NCI-H226 (cell line): ENCODE data around the gene SDK1.

ENCODE experiments used
- DNase-seq: peaks from one replicate; pipeline ENCODE4 v3.0.0-alpha.2; 2015

SDK1 gene

GRCh38 chr7:3415861-3416312, 114.8 kb downstream of the SDK1 start:
- no peak for DNase-seq

GRCh38 chr7:3416453-3416852, 115.4 kb downstream of the SDK1 start:
- DNase-seq: no peak

- no peak for DNase-seq
Measured at GRCh38 chr7:3425087-3425486, 124.0 kb downstream of the SDK1 start.

GRCh38 chr7:3426064-3426463, 125.0 kb downstream of the SDK1 start:
- no peak for DNase-seq

- DNase-seq: no peak
Measured at GRCh38 chr7:3427957-3428356, 126.9 kb downstream of the SDK1 start.

GRCh38 chr7:3429981-3430380, 128.9 kb downstream of the SDK1 start:
- no peak for DNase-seq

GRCh38 chr7:3430588-3430987, 129.5 kb downstream of the SDK1 start:
- DNase-seq: no peak

- no peak for DNase-seq
Measured at GRCh38 chr7:3431306-3431705, 130.3 kb downstream of the SDK1 start.

GRCh38 chr7:3432911-3433310, 131.9 kb downstream of the SDK1 start:
- no peak for DNase-seq

GRCh38 chr7:3434611-3435010, 133.6 kb downstream of the SDK1 start:
- DNase-seq: no peak

DNA sequence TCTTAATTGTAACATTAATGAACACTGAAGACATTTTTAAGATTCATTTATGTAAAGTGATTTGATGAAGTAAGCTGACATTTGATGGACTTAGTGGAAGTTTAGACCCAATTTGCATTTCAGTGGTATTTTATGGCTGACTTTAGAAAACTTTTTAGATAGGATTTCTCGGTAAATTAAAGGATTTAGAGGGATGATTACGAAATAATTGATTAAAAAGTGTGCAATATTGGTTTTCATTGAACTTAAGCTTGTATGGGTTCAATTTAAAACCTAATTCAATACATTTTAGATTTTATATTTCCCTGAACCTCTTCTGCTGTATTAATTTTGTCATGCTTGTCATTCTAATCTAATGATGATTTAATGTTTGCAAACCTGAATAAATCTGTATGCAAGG, 135.1 kb downstream of the SDK1 start:
- no peak for DNase-seq

DNA sequence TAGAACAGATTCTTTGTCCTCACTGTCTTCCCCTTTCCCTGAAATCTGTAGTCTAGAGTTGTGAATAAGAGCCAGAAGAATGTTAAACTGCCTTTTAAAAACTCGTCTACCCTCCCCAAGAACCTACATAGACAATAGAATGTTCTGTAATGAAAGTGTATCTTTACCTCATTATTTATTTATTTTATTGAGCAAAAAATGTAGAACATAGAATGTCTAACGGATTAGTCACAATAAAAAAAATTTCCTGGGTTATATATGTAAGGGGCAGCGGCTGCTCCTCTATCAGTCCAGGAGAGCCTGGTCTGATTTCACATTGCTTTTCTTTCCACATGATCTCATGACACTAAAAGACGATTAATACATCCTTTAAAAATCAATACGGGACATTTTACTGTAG, 135.7 kb downstream of the SDK1 start:
- peak; percentile 86 for DNase-seq

GRCh38 chr7:3437467-3437866, 136.4 kb downstream of the SDK1 start:
- no peak for DNase-seq

DNA sequence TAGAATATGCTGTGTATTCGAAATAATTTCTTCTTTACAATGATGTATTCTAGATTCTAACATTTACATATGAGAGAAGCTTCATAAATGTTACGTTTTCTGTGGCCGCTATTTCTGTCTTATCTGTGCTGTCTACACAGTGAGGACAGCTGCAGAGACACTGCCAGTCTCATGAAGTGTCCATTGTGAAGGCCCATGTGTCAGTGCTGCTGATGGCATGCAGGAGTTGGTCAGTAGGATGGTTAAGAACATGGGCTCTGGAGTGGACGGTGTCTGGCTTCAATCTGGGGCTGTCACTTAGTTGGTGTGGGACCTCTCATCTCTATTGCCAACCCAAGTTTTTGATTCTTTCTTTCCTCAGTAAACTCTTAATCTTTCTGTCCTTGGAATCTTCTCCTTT, 137.3 kb downstream of the SDK1 start:
- no peak for DNase-seq

DNA sequence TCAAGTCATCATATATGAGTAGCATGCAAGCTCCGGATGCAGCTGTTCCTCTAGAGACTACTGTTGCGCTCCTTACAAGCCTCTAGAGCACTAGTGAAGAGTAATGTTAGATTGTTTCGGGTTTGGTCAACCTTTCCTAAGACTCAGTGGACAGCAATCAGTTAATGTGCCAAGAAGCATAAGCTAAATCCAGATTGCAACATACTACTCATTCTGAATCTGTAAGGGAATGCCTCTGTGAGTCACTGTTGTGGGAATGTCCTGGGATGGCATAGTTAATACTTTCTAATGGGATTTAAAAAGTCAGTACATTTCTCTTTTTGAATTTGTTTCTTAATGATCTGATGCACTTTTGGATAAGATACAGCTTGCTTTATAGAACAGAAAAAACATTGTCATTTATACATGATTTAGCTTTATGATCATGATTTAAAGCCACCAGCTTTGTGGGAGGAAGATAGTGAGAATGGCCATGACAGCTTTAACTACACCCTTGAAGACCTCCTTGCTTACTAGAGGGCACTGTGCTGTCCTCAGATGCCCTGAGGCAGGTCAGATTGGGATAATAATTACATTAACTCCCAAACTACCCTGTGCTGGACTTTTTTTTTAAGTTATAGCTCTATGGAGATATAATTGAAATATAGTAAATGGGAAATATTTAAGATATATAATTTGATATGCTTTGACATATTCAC, 138.4 kb downstream of the SDK1 start:
- peak; percentile 99 for DNase-seq

DNA sequence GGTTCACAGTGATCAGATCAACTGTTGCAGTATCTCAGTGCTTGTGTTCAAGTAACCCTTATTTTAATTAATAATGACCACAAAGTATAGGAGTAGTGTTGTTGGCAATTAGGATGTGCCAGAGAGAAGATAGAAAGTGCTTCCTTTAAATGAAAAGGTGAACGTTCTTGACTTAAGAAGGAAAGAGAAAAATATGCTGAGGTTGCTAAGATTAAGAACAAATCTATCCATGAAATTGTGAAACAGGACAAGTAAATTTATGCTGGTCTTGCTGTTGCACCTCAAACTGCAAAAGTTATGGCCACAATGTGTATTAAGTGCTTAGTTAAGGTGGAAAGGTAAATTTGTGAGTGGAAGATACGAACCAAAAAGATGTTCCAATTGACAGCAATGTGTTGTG, 139.5 kb downstream of the SDK1 start:
- no peak for DNase-seq

DNA sequence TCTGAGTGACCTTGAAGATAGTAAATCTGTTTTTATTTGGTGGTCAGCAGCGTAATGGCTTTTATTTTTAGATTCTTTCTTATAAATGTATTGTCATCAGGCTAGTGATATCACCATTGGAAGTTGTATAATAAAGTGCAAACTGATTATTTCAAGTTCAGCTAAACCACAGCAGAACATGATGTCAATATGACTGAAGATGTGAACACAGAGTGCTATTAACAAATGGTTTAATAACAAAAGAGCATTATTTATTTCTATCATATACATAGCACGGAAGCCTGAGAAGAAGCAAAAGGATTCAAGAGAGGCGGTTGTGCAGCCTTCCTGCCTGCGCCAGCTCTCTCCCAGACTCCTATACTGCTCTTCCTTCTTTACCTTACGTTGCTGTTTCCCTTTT, 142.7 kb downstream of the SDK1 start:
- no peak for DNase-seq

- no peak for DNase-seq
Measured at GRCh38 chr7:3446786-3447185, 145.7 kb downstream of the SDK1 start.

DNA sequence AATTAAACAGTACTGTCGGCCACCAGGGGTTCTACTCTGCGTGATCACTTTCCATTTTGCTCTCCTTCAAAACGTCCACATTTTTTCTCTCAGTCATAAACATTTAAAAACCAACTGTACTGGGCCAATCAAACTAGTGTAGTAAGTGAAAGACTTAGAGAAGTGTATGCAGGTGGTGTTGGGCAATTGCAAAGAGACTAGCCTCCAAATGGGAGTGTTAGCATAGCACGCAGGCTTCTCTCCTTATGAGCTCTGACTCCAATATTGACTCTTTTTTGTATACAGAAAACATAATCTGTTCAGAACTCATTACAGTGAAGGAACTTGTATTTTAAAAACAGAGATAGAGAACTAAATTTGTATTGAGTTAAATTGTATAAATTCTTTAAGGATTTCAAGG, 150.6 kb downstream of the SDK1 start:
- no peak for DNase-seq

DNA sequence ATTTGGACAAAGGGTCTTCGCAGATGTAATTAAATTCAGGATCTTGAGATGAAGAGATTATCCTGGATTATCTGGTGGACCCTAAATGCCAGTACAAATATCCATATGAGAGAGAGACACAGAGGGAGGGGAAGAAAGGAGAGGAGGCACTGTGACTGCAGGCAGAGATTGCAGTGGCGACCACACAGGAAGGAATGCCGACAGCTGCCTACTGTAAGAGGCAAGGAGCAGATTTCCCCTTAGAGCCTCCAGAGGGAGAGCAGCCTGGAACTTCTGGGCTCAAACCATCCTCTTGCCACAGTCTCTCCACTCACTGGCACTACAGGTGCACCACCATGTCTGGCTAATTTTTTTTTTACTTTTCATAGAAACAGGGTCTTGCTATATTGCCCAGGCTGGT, 152.3 kb downstream of the SDK1 start:
- DNase-seq: no peak

DNA sequence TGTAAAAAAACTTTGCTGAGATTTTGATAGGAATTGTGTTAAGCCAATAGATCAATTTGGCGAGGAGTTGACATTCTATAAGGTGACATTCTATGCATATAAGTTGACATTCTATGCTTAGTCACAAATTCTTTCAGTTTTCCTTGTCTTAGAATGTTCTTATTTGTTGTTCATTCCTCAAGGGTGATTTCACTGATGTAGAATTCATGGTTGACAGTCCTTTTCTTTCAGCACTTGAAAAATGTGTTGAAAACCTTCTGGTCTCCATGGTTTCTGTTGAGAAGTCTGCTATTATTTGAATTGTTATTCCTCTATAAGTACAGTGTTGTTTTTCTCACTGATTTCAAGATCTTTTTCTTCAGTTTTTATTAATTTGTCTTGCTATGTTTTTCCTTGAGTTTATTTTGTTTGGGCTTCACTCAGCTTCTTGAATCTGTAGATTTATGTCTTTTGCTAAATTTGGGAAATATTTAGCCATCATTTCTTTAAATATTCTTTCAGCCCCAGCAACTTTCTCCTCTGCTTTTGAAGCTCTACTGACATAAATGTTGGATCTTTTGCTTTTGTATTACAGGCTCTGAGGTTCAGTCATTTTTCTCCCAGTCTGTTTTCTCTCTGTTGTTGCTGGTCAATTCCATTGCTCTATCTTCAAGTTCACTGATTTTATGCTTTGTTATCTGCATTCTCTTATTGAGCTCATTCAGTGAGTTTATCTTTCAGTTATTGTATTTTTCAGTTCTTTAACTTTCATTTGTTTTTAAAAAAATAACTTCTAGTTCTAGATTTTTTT, 154.9 kb downstream of the SDK1 start:
- DNase-seq: peak; percentile 73

GRCh38 chr7:3459111-3459510, 158.1 kb downstream of the SDK1 start:
- DNase-seq: no peak

- DNase-seq: no peak
Measured at GRCh38 chr7:3461923-3462322, 160.9 kb downstream of the SDK1 start.

- DNase-seq: no peak
Measured at GRCh38 chr7:3463696-3464095, 162.6 kb downstream of the SDK1 start.
